SIG-M5 (cell line): Measurements from ENCODE around the gene ZNF44.

ENCODE experiments used
- DNase-seq: peaks from one replicate; lab custom pipeline; 2025; lab: John Stamatoyannopoulos, UW

The ZNF44 gene

GRCh38 chr19:12261554-12261953 is 33.1 kb downstream of the ZNF44 start:
- DNase-seq = no peak

- DNase-seq = no peak
Measured at GRCh38 chr19:12260861-12261260, 33.8 kb downstream of the ZNF44 start.

GRCh38 chr19:12260236-12260635 is 34.4 kb downstream of the ZNF44 start:
- no peak for DNase-seq

- DNase-seq = no peak
Measured at GRCh38 chr19:12255372-12255771, 39.3 kb downstream of the ZNF44 start.

GRCh38 chr19:12247644-12248222 is 47.0 kb downstream of the ZNF44 start:
- no peak for DNase-seq

GRCh38 chr19:12244370-12244769 is 50.3 kb downstream of the ZNF44 start:
- DNase-seq = no peak

GRCh38 chr19:12237143-12237839 is 57.4 kb downstream of the ZNF44 start:
- DNase-seq = no peak

- no peak for DNase-seq
Measured at GRCh38 chr19:12232961-12233360, 61.7 kb downstream of the ZNF44 start.

- no peak for DNase-seq
Measured at GRCh38 chr19:12230751-12231733, 63.6 kb downstream of the ZNF44 start.

GRCh38 chr19:12229990-12230389 is 64.7 kb downstream of the ZNF44 start:
- no peak for DNase-seq

- no peak for DNase-seq
Measured at GRCh38 chr19:12224676-12225075, 70.0 kb downstream of the ZNF44 start.

- no peak for DNase-seq
Measured at GRCh38 chr19:12222980-12223630, 71.6 kb downstream of the ZNF44 start.
